NCI-H1048 (cell line): ENCODE data around the gene PCSK6.

Experiments
- DNase-seq: peaks from one replicate; lab custom pipeline; 2025; lab: John Stamatoyannopoulos, UW

PCSK6 gene

GRCh38 chr15:101275018-101275417 is 214.5 kb downstream of the PCSK6 start:
- no peak for DNase-seq

- no peak for DNase-seq
These were observed 216.0 kb downstream of the PCSK6 start for GRCh38 chr15:101273534-101273933.

GRCh38 chr15:101272584-101272983 is 216.9 kb downstream of the PCSK6 start:
- DNase-seq = no peak

GRCh38 chr15:101269479-101270223 is 219.9 kb downstream of the PCSK6 start:
- DNase-seq = no peak

- DNase-seq = no peak
These were observed 222.0 kb downstream of the PCSK6 start for GRCh38 chr15:101267320-101268104.

- DNase-seq = no peak
These were observed 222.7 kb downstream of the PCSK6 start for GRCh38 chr15:101266787-101267186.

GRCh38 chr15:101266034-101266433 is 223.5 kb downstream of the PCSK6 start:
- DNase-seq = no peak

- no peak for DNase-seq
These were observed 224.4 kb downstream of the PCSK6 start for GRCh38 chr15:101264911-101265641.

GRCh38 chr15:101264011-101264410 is 225.5 kb downstream of the PCSK6 start:
- no peak for DNase-seq

- DNase-seq = no peak
These were observed 227.0 kb downstream of the PCSK6 start for GRCh38 chr15:101262551-101262950.

GRCh38 chr15:101258238-101259144 is 231.0 kb downstream of the PCSK6 start:
- DNase-seq = no peak

GRCh38 chr15:101256757-101257156 is 232.8 kb downstream of the PCSK6 start:
- no peak for DNase-seq

- DNase-seq = no peak
These were observed 233.8 kb downstream of the PCSK6 start for GRCh38 chr15:101255615-101256241.

- no peak for DNase-seq
These were observed 234.5 kb downstream of the PCSK6 start for GRCh38 chr15:101255051-101255395.

GRCh38 chr15:101254157-101255050 is 235.1 kb downstream of the PCSK6 start:
- DNase-seq = no peak
